Measurements from ENCODE around the gene EPB41L3.

GRCh38 chr18:5398269-5398668 lies 145.5 kb downstream of the EPB41L3 start:
- TF ChIP-seq CTCF (IDR thresholded peaks at IDR 0.05) (no peak), POLR2A (IDR thresholded peaks at IDR 0.05) (no peak)

All from thyroid gland (tissue), 4 donors.